Measurements from ENCODE around the gene ODAD2. TPM values are rescaled to one million over a fixed set of nuclear protein-coding genes. Genes with fewer than 3 reads are reported as not detected.
"Not testable (repeated sequence)": the region's sequence is repeated elsewhere in the genome, so short reads cannot be mapped to it uniquely, and the experiment has no call there.

The ODAD2 gene
- total RNA-seq, 4 donors from 2014 or later, result 0.14 to 0.48 TPM; not detected in 2

- Histone ChIP-seq H3K9me3 (no peaks in the 10 kb centered on the region), H3K4me1 (no peaks in the 10 kb centered on the region), H3K27ac (no peak overlapping the region), H3K36me3 (no peaks in the 10 kb centered on the region), H3K27me3 (no peaks in the 10 kb centered on the region), H3K4me3 (no peak overlapping the region)
- no peak for TF ChIP-seq EP300 (IDR thresholded peaks at IDR 0.05; ENCODE audit: low read depth)
- TF ChIP-seq, protein P1, sequence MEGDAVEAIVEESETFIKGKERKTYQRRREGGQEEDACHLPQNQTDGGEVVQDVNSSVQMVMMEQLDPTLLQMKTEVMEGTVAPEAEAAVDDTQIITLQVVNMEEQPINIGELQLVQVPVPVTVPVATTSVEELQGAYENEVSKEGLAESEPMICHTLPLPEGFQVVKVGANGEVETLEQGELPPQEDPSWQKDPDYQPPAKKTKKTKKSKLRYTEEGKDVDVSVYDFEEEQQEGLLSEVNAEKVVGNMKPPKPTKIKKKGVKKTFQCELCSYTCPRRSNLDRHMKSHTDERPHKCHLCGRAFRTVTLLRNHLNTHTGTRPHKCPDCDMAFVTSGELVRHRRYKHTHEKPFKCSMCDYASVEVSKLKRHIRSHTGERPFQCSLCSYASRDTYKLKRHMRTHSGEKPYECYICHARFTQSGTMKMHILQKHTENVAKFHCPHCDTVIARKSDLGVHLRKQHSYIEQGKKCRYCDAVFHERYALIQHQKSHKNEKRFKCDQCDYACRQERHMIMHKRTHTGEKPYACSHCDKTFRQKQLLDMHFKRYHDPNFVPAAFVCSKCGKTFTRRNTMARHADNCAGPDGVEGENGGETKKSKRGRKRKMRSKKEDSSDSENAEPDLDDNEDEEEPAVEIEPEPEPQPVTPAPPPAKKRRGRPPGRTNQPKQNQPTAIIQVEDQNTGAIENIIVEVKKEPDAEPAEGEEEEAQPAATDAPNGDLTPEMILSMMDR (IDR thresholded peaks at IDR 0.05), result no peak
- TF ChIP-seq POLR2AphosphoS5 (IDR thresholded peaks at IDR 0.05), result no peak
- TF ChIP-seq POLR2A (IDR thresholded peaks at IDR 0.05), result no peak
- no peak for DNase-seq
- 50% methylated on average over 1 of the region's 1 CpG; no CpG with 5 or more reads in 1 of the 2 donors for WGBS, 2 donors (ENCODE audit: low coverage in 1 of 2)
- intact Hi-C loops (cut with DNase I; ENCODE audit: low total_unique reads) (loop anchor here (1.0 kb wide), 1 partner anchor 21 kb away; no protein-coding TSS in a partner anchor), in situ Hi-C loops (cut with MboI; ENCODE audit: low pct_ligation_motif_present in 1 of 4, low pct_unique_long_range_greater_than_20kb in 1 of 4, low sequenced_read_pairs in 3 of 4) (no loop called here)
Observed at GRCh38 chr10:27986821-27987220, 12.1 kb downstream of the ODAD2 start.

- H3K27me3 ChIP-seq, result no peaks in the 10 kb centered on the region
- no peaks in the 10 kb centered on the region for H3K9me3 ChIP-seq
- no peak for DNase-seq
- H3K27ac ChIP-seq, result no peak overlapping the region
- no peaks in the 10 kb centered on the region for H3K36me3 ChIP-seq
- WGBS, 2 donors (ENCODE audit: low coverage in 1 of 2), result 70 to 72% methylated on average over 4 to 6 of the region's 6 CpGs
- H3K4me1 ChIP-seq, result no peaks in the 10 kb centered on the region
- intact Hi-C loops (cut with DNase I; ENCODE audit: low total_unique reads), result no loop called here
- no peak for TF ChIP-seq POLR2A (IDR thresholded peaks at IDR 0.05)
- TF ChIP-seq EP300 (IDR thresholded peaks at IDR 0.05; ENCODE audit: low read depth), result no peak
- TF ChIP-seq POLR2AphosphoS5 (IDR thresholded peaks at IDR 0.05), result no peak
- TF ChIP-seq, protein P1 (IDR thresholded peaks at IDR 0.05), result no peak
- H3K4me3 ChIP-seq, result no peak overlapping the region
- in situ Hi-C loops (cut with MboI; ENCODE audit: low pct_ligation_motif_present in 1 of 4, low pct_unique_long_range_greater_than_20kb in 1 of 4, low sequenced_read_pairs in 3 of 4), result no loop called here
Observed at GRCh38 chr10:27982875-27983543, 15.9 kb downstream of the ODAD2 start.

DNA sequence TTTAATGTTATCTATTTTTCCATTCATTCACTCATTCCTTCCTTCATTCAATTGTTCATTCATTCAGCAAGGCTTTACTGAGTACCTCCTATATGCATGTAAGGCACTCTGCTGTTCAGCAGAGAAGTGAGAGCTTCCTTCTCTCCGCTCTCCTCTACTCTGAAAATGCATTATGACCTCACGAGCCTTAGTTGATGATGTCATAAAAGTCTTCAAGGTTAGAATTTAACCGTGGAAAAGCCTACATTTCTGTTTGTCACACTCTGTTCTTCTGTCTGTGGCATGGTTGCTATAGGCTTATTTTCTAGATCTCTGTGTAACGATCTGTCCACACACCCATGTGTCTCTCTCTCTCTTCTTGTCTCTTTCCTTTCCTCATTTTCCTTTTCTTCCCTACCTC lies 17.1 kb downstream of the ODAD2 start:
- intact Hi-C loops (cut with DNase I; ENCODE audit: low total_unique reads) (no loop called here), in situ Hi-C loops (cut with MboI; ENCODE audit: low pct_ligation_motif_present in 1 of 4, low pct_unique_long_range_greater_than_20kb in 1 of 4, low sequenced_read_pairs in 3 of 4) (no loop called here)
- TF ChIP-seq POLR2AphosphoS5 (IDR thresholded peaks at IDR 0.05), result no peak
- no peak for TF ChIP-seq EP300 (IDR thresholded peaks at IDR 0.05; ENCODE audit: low read depth)
- TF ChIP-seq, protein P1 (IDR thresholded peaks at IDR 0.05), result no peak
- TF ChIP-seq POLR2A (IDR thresholded peaks at IDR 0.05), result no peak
- Histone ChIP-seq H3K27me3 (no peaks in the 10 kb centered on the region), H3K9me3 (no peaks in the 10 kb centered on the region), H3K36me3 (no peaks in the 10 kb centered on the region), H3K4me1 (no peaks in the 10 kb centered on the region), H3K4me3 (no peak overlapping the region), H3K27ac (no peak overlapping the region)
- WGBS, 2 donors (ENCODE audit: low coverage in 1 of 2), result 72 to 75% methylated on average over 4 of the region's 4 CpGs
- DNase-seq, result no peak

DNA sequence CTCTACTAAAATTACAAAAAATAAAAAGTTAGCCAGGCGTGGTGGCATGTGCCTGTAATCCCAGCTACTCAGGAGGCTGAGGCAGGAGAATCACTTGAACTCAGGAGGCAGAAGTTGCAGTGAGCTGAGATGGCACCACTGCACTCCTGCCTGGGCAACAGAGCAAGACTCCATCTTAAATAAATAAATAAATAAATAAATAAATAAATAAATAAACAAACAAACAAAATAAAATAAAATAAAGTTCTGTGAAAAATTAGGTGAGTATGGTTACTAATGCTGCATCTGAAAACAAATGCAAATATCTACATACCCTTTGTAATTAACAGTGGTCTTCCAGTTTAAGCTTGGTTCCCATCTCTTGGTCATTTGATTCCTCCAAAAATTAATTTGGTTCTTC lies 28.1 kb downstream of the ODAD2 start:
- DNase-seq; H3K27me3 ChIP-seq; intact Hi-C loops (cut with DNase I; ENCODE audit: low total_unique reads); H3K4me1 ChIP-seq; H3K36me3 ChIP-seq; H3K4me3 ChIP-seq; in situ Hi-C loops (cut with MboI; ENCODE audit: low pct_ligation_motif_present in 1 of 4, low pct_unique_long_range_greater_than_20kb in 1 of 4, low sequenced_read_pairs in 3 of 4); H3K27ac ChIP-seq; H3K9me3 ChIP-seq: not testable (repeated sequence)
- 76 to 89% methylated on average over 1 of the region's 1 CpG for WGBS, 2 donors (ENCODE audit: low coverage in 1 of 2)

GRCh38 chr10:27969931-27970330 lies 28.9 kb downstream of the ODAD2 start:
- H3K4me1 ChIP-seq; H3K27me3 ChIP-seq; in situ Hi-C loops (cut with MboI; ENCODE audit: low pct_ligation_motif_present in 1 of 4, low pct_unique_long_range_greater_than_20kb in 1 of 4, low sequenced_read_pairs in 3 of 4); H3K27ac ChIP-seq; H3K36me3 ChIP-seq; intact Hi-C loops (cut with DNase I; ENCODE audit: low total_unique reads); H3K4me3 ChIP-seq; H3K9me3 ChIP-seq; DNase-seq: not testable (repeated sequence)
- WGBS, 2 donors (ENCODE audit: low coverage in 1 of 2), result 85 to 87% methylated on average over 4 to 7 of the region's 7 CpGs

Data from transverse colon (tissue), 4 donors.